ENCODE data around the gene ABCG5.

Gene ABCG5

GRCh38 chr2:43852196-43852730, 13.6 kb upstream of the ABCG5 start:
- no peaks in the 10 kb centered on the region for H3K36me3 Mint-ChIP-seq (ENCODE audit: low read depth)
- H3K4me1 Mint-ChIP-seq (ENCODE audit: low read depth), result no peaks in the 10 kb centered on the region
- H3K4me3 Mint-ChIP-seq, result no peak overlapping the region
- no peak overlapping the region for H3K27ac Mint-ChIP-seq
- peaks cover 59% of the 10 kb centered on the region for H3K27me3 Mint-ChIP-seq
- no peak for DNase-seq
- no peaks in the 10 kb centered on the region for H3K9me3 Mint-ChIP-seq

GRCh38 chr2:43851011-43851980, 12.7 kb upstream of the ABCG5 start:
- Mint-ChIP-seq H3K36me3 (ENCODE audit: low read depth) (no peaks in the 10 kb centered on the region), H3K4me3 (no peak overlapping the region), H3K27ac (no peak overlapping the region), H3K4me1 (ENCODE audit: low read depth) (no peaks in the 10 kb centered on the region), H3K27me3 (peaks cover 50% of the 10 kb centered on the region), H3K9me3 (no peaks in the 10 kb centered on the region)
- no peak for DNase-seq

- Mint-ChIP-seq H3K27me3 (peaks cover 27% of the 10 kb centered on the region), H3K9me3 (no peaks in the 10 kb centered on the region), H3K27ac (no peak overlapping the region), H3K4me1 (ENCODE audit: low read depth) (no peaks in the 10 kb centered on the region), H3K4me3 (no peak overlapping the region), H3K36me3 (ENCODE audit: low read depth) (no peaks in the 10 kb centered on the region)
- DNase-seq, result no peak
Observed at GRCh38 chr2:43848214-43848613, 9.6 kb upstream of the ABCG5 start.

- H3K9me3 Mint-ChIP-seq, result no peaks in the 10 kb centered on the region
- H3K4me1 Mint-ChIP-seq (ENCODE audit: low read depth), result no peaks in the 10 kb centered on the region
- no peaks in the 10 kb centered on the region for H3K36me3 Mint-ChIP-seq (ENCODE audit: low read depth)
- H3K4me3 Mint-ChIP-seq, result no peak overlapping the region
- H3K27ac Mint-ChIP-seq, result no peak overlapping the region
- H3K27me3 Mint-ChIP-seq, result peaks cover 11% of the 10 kb centered on the region
- DNase-seq, result no peak
Observed at GRCh38 chr2:43846140-43846793, 7.6 kb upstream of the ABCG5 start.

GRCh38 chr2:43845181-43845580, 6.5 kb upstream of the ABCG5 start:
- H3K27me3 Mint-ChIP-seq, result peaks cover 6% of the 10 kb centered on the region
- no peaks in the 10 kb centered on the region for H3K4me1 Mint-ChIP-seq (ENCODE audit: low read depth)
- no peak overlapping the region for H3K27ac Mint-ChIP-seq
- DNase-seq, result no peak
- H3K9me3 Mint-ChIP-seq, result no peaks in the 10 kb centered on the region
- no peak overlapping the region for H3K4me3 Mint-ChIP-seq
- H3K36me3 Mint-ChIP-seq (ENCODE audit: low read depth), result no peaks in the 10 kb centered on the region

GRCh38 chr2:43842866-43843226, 4.2 kb upstream of the ABCG5 start:
- H3K36me3 Mint-ChIP-seq (ENCODE audit: low read depth), result no peaks in the 10 kb centered on the region
- no peaks in the 10 kb centered on the region for H3K4me1 Mint-ChIP-seq (ENCODE audit: low read depth)
- no peaks in the 10 kb centered on the region for H3K27me3 Mint-ChIP-seq
- H3K9me3 Mint-ChIP-seq, result no peaks in the 10 kb centered on the region
- H3K4me3 Mint-ChIP-seq, result no peak overlapping the region
- no peak overlapping the region for H3K27ac Mint-ChIP-seq
- no peak for DNase-seq

- H3K4me3 Mint-ChIP-seq, result no peak overlapping the region
- H3K9me3 Mint-ChIP-seq, result no peaks in the 10 kb centered on the region
- no peaks in the 10 kb centered on the region for H3K27me3 Mint-ChIP-seq
- H3K4me1 Mint-ChIP-seq (ENCODE audit: low read depth), result no peaks in the 10 kb centered on the region
- DNase-seq, result no peak
- H3K27ac Mint-ChIP-seq, result no peak overlapping the region
- no peaks in the 10 kb centered on the region for H3K36me3 Mint-ChIP-seq (ENCODE audit: low read depth)
Observed at GRCh38 chr2:43841949-43842865, 3.6 kb upstream of the ABCG5 start.

- H3K9me3 Mint-ChIP-seq, result no peaks in the 10 kb centered on the region
- DNase-seq, result no peak
- no peak overlapping the region for H3K27ac Mint-ChIP-seq
- no peak overlapping the region for H3K4me3 Mint-ChIP-seq
- H3K27me3 Mint-ChIP-seq, result no peaks in the 10 kb centered on the region
- H3K4me1 Mint-ChIP-seq (ENCODE audit: low read depth), result no peaks in the 10 kb centered on the region
- no peaks in the 10 kb centered on the region for H3K36me3 Mint-ChIP-seq (ENCODE audit: low read depth)
Observed at GRCh38 chr2:43840965-43841364, 2.3 kb upstream of the ABCG5 start.

- DNase-seq, result no peak
- H3K27me3 Mint-ChIP-seq, result no peaks in the 10 kb centered on the region
- no peak overlapping the region for H3K27ac Mint-ChIP-seq
- H3K4me3 Mint-ChIP-seq, result no peak overlapping the region
- H3K9me3 Mint-ChIP-seq, result no peaks in the 10 kb centered on the region
- H3K36me3 Mint-ChIP-seq (ENCODE audit: low read depth), result no peaks in the 10 kb centered on the region
- H3K4me1 Mint-ChIP-seq (ENCODE audit: low read depth), result no peaks in the 10 kb centered on the region
Observed at GRCh38 chr2:43839776-43840564, 1.3 kb upstream of the ABCG5 start.

GRCh38 chr2:43837831-43838559, 644 bp downstream of the ABCG5 start:
- Mint-ChIP-seq H3K9me3 (no peaks in the 10 kb centered on the region), H3K27ac (no peak overlapping the region), H3K36me3 (ENCODE audit: low read depth) (no peaks in the 10 kb centered on the region), H3K4me3 (no peak overlapping the region), H3K4me1 (ENCODE audit: low read depth) (no peaks in the 10 kb centered on the region), H3K27me3 (peaks cover under 1% of the 10 kb centered on the region)
- no peak for DNase-seq

- Mint-ChIP-seq H3K27ac (no peak overlapping the region), H3K4me3 (no peak overlapping the region), H3K9me3 (no peaks in the 10 kb centered on the region), H3K4me1 (ENCODE audit: low read depth) (no peaks in the 10 kb centered on the region), H3K36me3 (ENCODE audit: low read depth) (no peaks in the 10 kb centered on the region), H3K27me3 (peaks cover 10% of the 10 kb centered on the region)
- DNase-seq, result no peak
Observed at GRCh38 chr2:43837033-43837432, 1.6 kb downstream of the ABCG5 start.

- no peak overlapping the region for H3K4me3 Mint-ChIP-seq
- H3K36me3 Mint-ChIP-seq (ENCODE audit: low read depth), result no peaks in the 10 kb centered on the region
Observed at GRCh38 chr2:43832457-43832856, 6.2 kb downstream of the ABCG5 start.

GRCh38 chr2:43831543-43832294, 6.9 kb downstream of the ABCG5 start:
- DNase-seq, result no peak
- Mint-ChIP-seq H3K9me3 (no peaks in the 10 kb centered on the region), H3K4me1 (ENCODE audit: low read depth) (peaks cover 4% of the 10 kb centered on the region), H3K4me3 (no peak overlapping the region), H3K27me3 (peaks cover 31% of the 10 kb centered on the region), H3K36me3 (ENCODE audit: low read depth) (no peaks in the 10 kb centered on the region), H3K27ac (no peak overlapping the region)

More at GRCh38 chr2:43832457-43832856, 6.2 kb downstream of the ABCG5 start:
- no peak for DNase-seq
- no peak overlapping the region for H3K27ac Mint-ChIP-seq
- H3K9me3 Mint-ChIP-seq, result no peaks in the 10 kb centered on the region
- peaks cover 4% of the 10 kb centered on the region for H3K4me1 Mint-ChIP-seq (ENCODE audit: low read depth)
- H3K27me3 Mint-ChIP-seq, result peaks cover 31% of the 10 kb centered on the region

All from activated T-cell treated with anti-CD3 and anti-CD28 coated beads, Interleukin-2, amount 50 U/mL, for 24 hours (primary cell).